ENCODE data around the gene BPI. TPM values are rescaled to one million over a fixed set of nuclear protein-coding genes. Genes with fewer than 3 reads are reported as not detected.

BPI gene
- total RNA-seq, 1 experiment from 2014 or later = not detected

DNA sequence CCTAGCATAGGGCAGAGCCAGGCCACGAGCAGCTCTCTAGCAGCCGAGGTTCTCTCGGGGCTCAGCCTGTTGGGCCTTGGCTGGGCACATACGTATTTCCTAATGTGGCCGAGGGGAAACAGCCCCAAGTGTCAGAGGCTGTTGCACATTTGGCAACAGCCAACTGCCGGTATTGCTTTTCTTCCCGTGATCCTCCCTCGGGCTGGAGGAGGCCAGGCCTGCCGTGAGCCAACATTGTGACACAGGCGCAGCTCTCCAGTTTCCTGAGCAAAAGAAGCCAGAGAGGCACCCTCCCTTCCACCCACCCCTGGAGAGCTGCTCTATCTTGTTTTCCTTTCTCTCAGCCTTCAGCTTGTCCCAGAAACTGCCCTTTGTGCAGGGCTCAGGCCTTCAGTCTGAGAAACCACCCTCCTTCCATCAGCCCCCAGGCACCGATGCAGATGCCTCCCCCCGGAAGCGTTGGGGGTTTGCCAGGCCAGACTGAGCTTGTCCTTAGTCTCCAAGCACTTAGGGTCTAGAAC is 5.1 kb upstream of the BPI start:
- H2AFZ ChIP-seq (ENCODE audit: low read depth, low read length, poor library complexity, severe bottlenecking) = no peak overlapping the region
- H3K9ac ChIP-seq (ENCODE audit: low read length) = no peak overlapping the region
- no peaks in the 10 kb centered on the region for H4K20me1 ChIP-seq (ENCODE audit: insufficient read depth)
- no peaks in the 10 kb centered on the region for H3K36me3 ChIP-seq (ENCODE audit: control insufficient read depth in 1 of 2, insufficient read depth in 2 of 2, low read length in 2 of 2)
- no peaks in the 10 kb centered on the region for H3K9me3 ChIP-seq (ENCODE audit: control insufficient read depth in 1 of 2, insufficient read depth in 1 of 2, low read depth in 1 of 2, low read length in 2 of 2)
- no peak for TF ChIP-seq EZH2 (IDR thresholded peaks at IDR 0.05)
- CTCF ChIA-PET = no interaction called here
- H3K27ac ChIP-seq (ENCODE audit: low read depth, low read length) = no peak overlapping the region
- RAD21 ChIA-PET (ENCODE audit: low non-redundant PET in 1 of 2, low total read pairs in 2 of 2, uncharacterized antibody in 2 of 2, unreplicated experiment in 2 of 2) = no interaction called here
- no peak overlapping the region for H3K4me3 ChIP-seq (replicated peaks in 1 of 2; ENCODE audit: low read depth in 1 of 2, low read length in 2 of 2)
- DNase-seq (ENCODE audit: low read depth, low spot score) (no peak), ATAC-seq (no peak)
- H3K4me1 ChIP-seq (ENCODE audit: control insufficient read depth in 1 of 2, insufficient read depth in 2 of 2, low read length in 2 of 2) = peaks cover 6 to 10% of the 10 kb centered on the region in 2 experiments; a peak in 2 of 4 replicates
- no peaks in the 10 kb centered on the region for H3K9me2 ChIP-seq (ENCODE audit: insufficient read depth)
- H3K4me2 ChIP-seq (ENCODE audit: low read length) = no peak overlapping the region
- intact Hi-C loops (cut with micrococcal nuclease) = no loop called here
- BruUV-seq (replicated peaks) = no TSS peak
- H3K27me3 ChIP-seq (ENCODE audit: insufficient read depth, low read length) = no peaks in the 10 kb centered on the region
- POLR2A ChIA-PET = no interaction called here
- no peaks in the 10 kb centered on the region for H3K79me2 ChIP-seq (ENCODE audit: insufficient read depth, low read length)

GRCh38 chr20:38299963-38300362 is 4.0 kb upstream of the BPI start:
- POLR2A ChIA-PET = interaction anchor here (0.8 kb wide), 1 partner anchor 27 kb away, joined by 3 read pairs; no protein-coding TSS in a partner anchor

More at GRCh38 chr20:38299963-38300362, 4.0 kb upstream of the BPI start:
- H3K79me2 ChIP-seq (ENCODE audit: insufficient read depth, low read length) = no peaks in the 10 kb centered on the region
- H3K9me3 ChIP-seq (ENCODE audit: control insufficient read depth in 1 of 2, insufficient read depth in 1 of 2, low read depth in 1 of 2, low read length in 2 of 2) = no peaks in the 10 kb centered on the region
- peak; percentile 30; the same call in 1 of the 2 replicates for ATAC-seq
- no peaks in the 10 kb centered on the region for H4K20me1 ChIP-seq (ENCODE audit: insufficient read depth)
- no peak overlapping the region for H3K27ac ChIP-seq (ENCODE audit: low read depth, low read length)
- TF ChIP-seq SIN3A (IDR thresholded peaks at IDR 0.05; ENCODE audit: low read depth) = no peak
- TF ChIP-seq, protein P1, sequence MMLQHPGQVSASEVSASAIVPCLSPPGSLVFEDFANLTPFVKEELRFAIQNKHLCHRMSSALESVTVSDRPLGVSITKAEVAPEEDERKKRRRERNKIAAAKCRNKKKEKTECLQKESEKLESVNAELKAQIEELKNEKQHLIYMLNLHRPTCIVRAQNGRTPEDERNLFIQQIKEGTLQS (IDR thresholded peaks at IDR 0.05) = no peak
- TF ChIP-seq FOSL1 (IDR thresholded peaks at IDR 0.05; ENCODE audit: low read depth) = no peak
- TF ChIP-seq SP1 (IDR thresholded peaks at IDR 0.05; ENCODE audit: low read depth) = no peak
- TF ChIP-seq TCF7L2 (IDR thresholded peaks at IDR 0.05; ENCODE audit: borderline replicate concordance, extremely low read depth, insufficient read depth, insufficient read length) = no peak
- no peak for TF ChIP-seq ZFX (IDR thresholded peaks at IDR 0.05)
- no peak for TF ChIP-seq SRF (IDR thresholded peaks at IDR 0.05; ENCODE audit: low read depth)
- no peak for TF ChIP-seq EZH2phosphoT487 (IDR thresholded peaks at IDR 0.05; ENCODE audit: borderline replicate concordance)
- no peak for TF ChIP-seq CTCF (IDR thresholded peaks at IDR 0.05 in 2 of 3, conservative IDR thresholded peaks at IDR 0.05 in 1 of 3; ENCODE audit: borderline replicate concordance in 1 of 3, insufficient read depth in 1 of 3, low read depth in 2 of 3, low read length in 2 of 3)
- TF ChIP-seq POLR2A (IDR thresholded peaks at IDR 0.05; ENCODE audit: borderline replicate concordance, extremely low read depth, insufficient read depth, insufficient read length) = no peak
- TF ChIP-seq, protein P2, sequence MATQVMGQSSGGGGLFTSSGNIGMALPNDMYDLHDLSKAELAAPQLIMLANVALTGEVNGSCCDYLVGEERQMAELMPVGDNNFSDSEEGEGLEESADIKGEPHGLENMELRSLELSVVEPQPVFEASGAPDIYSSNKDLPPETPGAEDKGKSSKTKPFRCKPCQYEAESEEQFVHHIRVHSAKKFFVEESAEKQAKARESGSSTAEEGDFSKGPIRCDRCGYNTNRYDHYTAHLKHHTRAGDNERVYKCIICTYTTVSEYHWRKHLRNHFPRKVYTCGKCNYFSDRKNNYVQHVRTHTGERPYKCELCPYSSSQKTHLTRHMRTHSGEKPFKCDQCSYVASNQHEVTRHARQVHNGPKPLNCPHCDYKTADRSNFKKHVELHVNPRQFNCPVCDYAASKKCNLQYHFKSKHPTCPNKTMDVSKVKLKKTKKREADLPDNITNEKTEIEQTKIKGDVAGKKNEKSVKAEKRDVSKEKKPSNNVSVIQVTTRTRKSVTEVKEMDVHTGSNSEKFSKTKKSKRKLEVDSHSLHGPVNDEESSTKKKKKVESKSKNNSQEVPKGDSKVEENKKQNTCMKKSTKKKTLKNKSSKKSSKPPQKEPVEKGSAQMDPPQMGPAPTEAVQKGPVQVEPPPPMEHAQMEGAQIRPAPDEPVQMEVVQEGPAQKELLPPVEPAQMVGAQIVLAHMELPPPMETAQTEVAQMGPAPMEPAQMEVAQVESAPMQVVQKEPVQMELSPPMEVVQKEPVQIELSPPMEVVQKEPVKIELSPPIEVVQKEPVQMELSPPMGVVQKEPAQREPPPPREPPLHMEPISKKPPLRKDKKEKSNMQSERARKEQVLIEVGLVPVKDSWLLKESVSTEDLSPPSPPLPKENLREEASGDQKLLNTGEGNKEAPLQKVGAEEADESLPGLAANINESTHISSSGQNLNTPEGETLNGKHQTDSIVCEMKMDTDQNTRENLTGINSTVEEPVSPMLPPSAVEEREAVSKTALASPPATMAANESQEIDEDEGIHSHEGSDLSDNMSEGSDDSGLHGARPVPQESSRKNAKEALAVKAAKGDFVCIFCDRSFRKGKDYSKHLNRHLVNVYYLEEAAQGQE (IDR thresholded peaks at IDR 0.05; ENCODE audit: low read depth) = no peak
- no peaks in the 10 kb centered on the region for H3K27me3 ChIP-seq (ENCODE audit: insufficient read depth, low read length)
- intact Hi-C loops (cut with micrococcal nuclease) = no loop called here
- H3K4me1 ChIP-seq (ENCODE audit: control insufficient read depth in 1 of 2, insufficient read depth in 2 of 2, low read length in 2 of 2) = peaks cover 6 to 10% of the 10 kb centered on the region in 2 experiments; a peak in 2 of 4 replicates
- H3K36me3 ChIP-seq (ENCODE audit: control insufficient read depth in 1 of 2, insufficient read depth in 2 of 2, low read length in 2 of 2) = no peaks in the 10 kb centered on the region
- no peak overlapping the region for H3K9ac ChIP-seq (ENCODE audit: low read length)
- no peaks in the 10 kb centered on the region for H3K9me2 ChIP-seq (ENCODE audit: insufficient read depth)
- no peak for DNase-seq (ENCODE audit: low read depth, low spot score)
- BruUV-seq (replicated peaks) = no TSS peak
- H3K4me3 ChIP-seq (replicated peaks in 1 of 2; ENCODE audit: low read depth in 1 of 2, low read length in 2 of 2) = no peak overlapping the region
- H2AFZ ChIP-seq (ENCODE audit: low read depth, low read length, poor library complexity, severe bottlenecking) = no peak overlapping the region
- RAD21 ChIA-PET (ENCODE audit: low non-redundant PET in 1 of 2, low total read pairs in 2 of 2, uncharacterized antibody in 2 of 2, unreplicated experiment in 2 of 2) = no interaction called here
- peak overlapping the region; percentile 31 for H3K4me2 ChIP-seq (ENCODE audit: low read length)
- CTCF ChIA-PET = no interaction called here
